Bronchial epithelial cell (primary cell): ENCODE data around the gene HIRIP3. TPM values are rescaled to one million over a fixed set of nuclear protein-coding genes. Genes with fewer than 3 reads are reported as not detected.
"Not testable (repeated sequence)": the region's sequence is repeated elsewhere in the genome, so short reads cannot be mapped to it uniquely, and the experiment has no call there.

Experiments
- DNase-seq: peaks from one replicate; pipeline ENCODE4 v3.0.0-alpha.2; 2010; ENCODE audit warnings: low read depth
- FAIRE-seq: peaks from 2 replicates; lab custom pipeline; 2011; peaks lifted over from hg19 to GRCh38; lab: Jason Lieb, UNC
- H3K27me3 ChIP-seq: 2 replicates; pipeline ENCODE4 v1.5.1; 2011; ENCODE audit warnings: low read length; ENCODE audit not compliant: control insufficient read depth, insufficient read depth
- H3K36me3 ChIP-seq: 2 replicates; pipeline ENCODE4 v1.5.1; 2011; ENCODE audit warnings: low read length; ENCODE audit not compliant: control insufficient read depth, insufficient read depth
- H3K4me3 ChIP-seq: 2 replicates; pipeline ENCODE4 v1.5.1; 2011; ENCODE audit warnings: mild to moderate bottlenecking, low read depth, low read length, control low read depth
- CTCF ChIP-seq: IDR thresholded peaks from 2 replicates; pipeline ENCODE4 v1.5.1; 2011; ENCODE audit warnings: mild to moderate bottlenecking, moderate library complexity, low read length, control low read depth, inconsistent platforms; ENCODE audit not compliant: insufficient read depth, severe bottlenecking
- total RNA-seq: library from RNA; depleted of rRNA; stranded (reverse); fragments of >200 nt; gene quantifications from 2 replicates; pipeline ENCODE4 v1.2.1, GENCODE V29; 2014

Gene HIRIP3
- total RNA-seq, 1 donor from 2014 or later, result 6.8 TPM

GRCh38 chr16:30018731-30019158, 23.3 kb upstream of the HIRIP3 start:
- no peak for FAIRE-seq

GRCh38 chr16:30017937-30018336, 22.5 kb upstream of the HIRIP3 start:
- H3K36me3 ChIP-seq, DNase-seq, H3K27me3 ChIP-seq, H3K4me3 ChIP-seq, FAIRE-seq: not testable (repeated sequence)

More at GRCh38 chr16:30018731-30019158, 23.3 kb upstream of the HIRIP3 start:
- Histone ChIP-seq H3K27me3 (no peaks in the 10 kb centered on the region), H3K4me3 (no peak overlapping the region), H3K36me3 (no peaks in the 10 kb centered on the region)
- DNase-seq, result peak; percentile 48
- no peak for TF ChIP-seq CTCF

GRCh38 chr16:30017277-30017656, 21.9 kb upstream of the HIRIP3 start:
- H3K27me3 ChIP-seq, result no peaks in the 10 kb centered on the region
- TF ChIP-seq CTCF, result no peak
- H3K36me3 ChIP-seq, result no peaks in the 10 kb centered on the region
- FAIRE-seq (no peak), DNase-seq (no peak)
- H3K4me3 ChIP-seq, result no peak overlapping the region

DNA sequence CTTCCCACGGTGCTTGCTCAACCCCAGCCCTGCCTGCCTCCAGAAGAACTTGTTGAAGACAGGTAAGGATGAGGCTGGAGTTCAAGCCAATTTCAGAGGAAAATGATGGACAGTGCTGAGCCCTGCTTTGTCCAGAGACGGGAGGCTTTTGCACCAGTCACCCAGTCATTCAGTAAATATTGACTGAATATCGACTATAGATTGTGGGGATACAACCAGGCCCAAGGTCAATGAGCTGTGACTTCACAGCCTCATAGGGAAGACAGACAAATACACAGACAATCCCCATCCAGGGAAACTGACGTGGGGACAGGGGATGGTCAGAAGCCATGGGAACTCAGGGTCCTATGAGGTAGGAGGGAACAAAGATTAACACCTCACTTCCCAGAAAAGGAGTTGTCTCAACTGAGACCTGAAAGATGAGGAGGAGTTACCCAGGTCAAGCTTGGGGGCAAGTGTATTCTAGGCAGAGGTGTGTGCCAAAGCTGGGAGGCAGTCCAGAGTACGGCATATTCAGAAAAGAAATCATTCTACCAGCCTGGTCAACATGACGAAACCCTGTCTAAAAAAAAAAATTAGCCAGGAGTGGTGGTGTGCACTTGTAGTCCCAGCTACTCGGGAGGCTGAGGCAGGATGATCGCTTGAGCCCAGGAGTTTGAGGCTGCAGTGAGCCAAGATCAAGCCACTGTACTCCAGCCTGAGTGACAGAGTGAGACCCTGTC, 21.3 kb upstream of the HIRIP3 start:
- Histone ChIP-seq H3K27me3 (no peaks in the 10 kb centered on the region), H3K36me3 (no peaks in the 10 kb centered on the region), H3K4me3 (no peak overlapping the region)
- DNase-seq, result no peak
- no peak for FAIRE-seq
- no peak for TF ChIP-seq CTCF

- DNase-seq, H3K27me3 ChIP-seq, H3K4me3 ChIP-seq, H3K36me3 ChIP-seq, FAIRE-seq: not testable (repeated sequence)
These were observed 20.0 kb upstream of the HIRIP3 start for GRCh38 chr16:30015450-30015849.

DNA sequence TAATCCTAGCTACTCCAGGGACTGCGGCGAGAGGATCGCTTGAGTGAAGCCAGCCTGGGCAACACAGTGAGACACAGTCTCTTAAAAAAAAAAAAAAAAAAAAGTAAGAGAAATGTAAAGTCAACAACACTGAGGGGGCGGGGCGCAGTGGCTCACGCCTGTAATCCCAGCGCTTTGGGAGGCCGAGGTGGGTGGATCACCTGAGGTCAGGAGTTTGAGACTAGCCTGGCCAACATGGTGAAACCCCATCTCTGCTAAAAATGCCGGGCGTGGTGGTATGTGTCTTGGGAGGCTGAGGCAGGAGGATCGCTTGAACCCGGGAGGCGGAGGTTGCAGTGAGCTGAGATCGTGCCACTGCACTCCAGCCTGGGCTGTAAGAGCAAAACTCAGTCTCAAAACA, 17.2 kb upstream of the HIRIP3 start:
- H3K36me3 ChIP-seq, DNase-seq, H3K4me3 ChIP-seq, FAIRE-seq: not testable (repeated sequence)
- H3K27me3 ChIP-seq, result peaks cover 15% of the 10 kb centered on the region

GRCh38 chr16:30011714-30012504, 16.5 kb upstream of the HIRIP3 start:
- no peak for TF ChIP-seq CTCF
- DNase-seq, result no peak
- Histone ChIP-seq H3K36me3 (no peaks in the 10 kb centered on the region), H3K27me3 (peaks cover 15% of the 10 kb centered on the region), H3K4me3 (no peak overlapping the region)
- FAIRE-seq, result no peak
